Stimulated activated CD4-positive, alpha-beta T cell treated with anti-CD3 and anti-CD28 coated beads, Interleukin-15, amount 100 ng/mL, for 24 hours (primary cell): ENCODE data around the gene YPEL1.
"Not testable (repeated sequence)": the region's sequence is repeated elsewhere in the genome, so short reads cannot be mapped to it uniquely, and the experiment has no call there.

Experiments used
- DNase-seq: peaks from one replicate; pipeline ENCODE4 v3.0.0-alpha.2; 2020

YPEL1 gene

DNA sequence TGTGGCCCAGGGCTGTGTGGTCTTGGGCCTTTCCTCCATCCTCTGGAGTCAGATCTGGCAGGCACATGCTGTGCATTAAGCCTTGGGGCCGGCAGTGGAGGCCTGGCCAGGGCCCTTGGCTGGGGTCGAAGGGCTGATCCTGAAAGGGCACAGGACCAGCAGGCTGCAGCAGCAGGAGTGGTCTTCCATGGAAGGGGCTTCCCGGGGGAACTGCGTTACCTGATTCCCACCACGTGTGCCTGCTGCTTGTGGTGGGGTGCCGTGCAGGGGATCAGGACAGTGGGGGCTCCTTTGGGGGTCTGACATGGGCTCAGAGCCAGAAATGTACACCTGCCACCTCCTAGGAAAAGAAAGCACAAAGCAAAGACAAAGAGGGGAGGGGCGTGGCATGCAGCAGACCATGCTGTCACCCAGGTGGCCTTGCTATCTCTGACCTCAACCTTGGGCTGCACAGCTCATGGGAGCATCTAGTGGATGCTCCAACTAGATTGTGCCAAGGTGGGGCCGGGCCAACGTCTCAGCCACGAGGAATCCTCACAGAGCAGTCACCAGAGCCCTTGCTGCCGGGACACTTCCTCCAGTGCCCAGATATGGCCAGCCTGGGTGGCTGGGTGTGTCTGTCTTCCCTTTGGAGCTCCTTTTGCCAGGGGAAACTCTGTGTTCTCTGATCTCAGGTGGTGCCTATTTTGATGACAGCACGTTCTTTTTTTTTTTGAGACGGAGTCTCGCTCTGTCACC, 17.9 kb upstream of the YPEL1 start:
- DNase-seq: no peak

DNA sequence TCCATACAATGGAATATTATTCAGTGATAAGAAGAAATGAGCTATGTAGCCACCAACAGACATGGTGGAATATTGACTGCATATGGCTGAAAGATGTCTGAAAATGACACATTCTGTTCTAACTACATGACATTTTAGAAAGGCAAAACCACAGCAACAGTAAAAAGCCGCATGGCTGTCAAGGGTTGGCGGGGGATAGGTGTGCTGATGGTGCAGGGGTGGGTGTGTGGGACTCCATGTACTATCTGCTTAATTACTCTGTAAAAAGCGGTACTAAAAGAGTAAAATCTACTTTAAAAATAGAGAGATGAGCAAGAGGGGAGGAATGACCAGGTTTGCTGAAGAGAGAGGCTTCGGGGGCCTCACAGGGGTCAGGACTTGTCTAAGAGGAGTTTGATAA, 16.7 kb upstream of the YPEL1 start:
- DNase-seq: no peak

DNA sequence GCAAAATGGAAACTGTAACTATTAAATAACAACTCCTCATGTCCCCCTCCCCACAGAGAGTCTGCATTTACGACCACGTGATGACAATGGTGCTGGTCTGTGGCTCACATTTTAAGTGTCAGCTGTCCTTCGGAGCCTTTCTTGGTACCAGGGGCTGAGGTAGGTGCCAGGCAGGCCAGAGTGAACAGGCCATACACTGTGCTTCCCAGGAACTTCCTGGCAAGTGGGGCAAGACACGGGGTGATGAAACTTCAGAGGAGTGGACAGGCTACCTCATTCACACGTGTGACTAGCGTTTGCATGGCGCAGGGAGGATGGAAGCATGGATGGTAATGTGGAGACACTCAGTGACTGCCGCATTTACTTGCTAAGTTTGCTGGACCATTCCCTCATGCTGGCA, 10.4 kb upstream of the YPEL1 start:
- no peak for DNase-seq

DNA sequence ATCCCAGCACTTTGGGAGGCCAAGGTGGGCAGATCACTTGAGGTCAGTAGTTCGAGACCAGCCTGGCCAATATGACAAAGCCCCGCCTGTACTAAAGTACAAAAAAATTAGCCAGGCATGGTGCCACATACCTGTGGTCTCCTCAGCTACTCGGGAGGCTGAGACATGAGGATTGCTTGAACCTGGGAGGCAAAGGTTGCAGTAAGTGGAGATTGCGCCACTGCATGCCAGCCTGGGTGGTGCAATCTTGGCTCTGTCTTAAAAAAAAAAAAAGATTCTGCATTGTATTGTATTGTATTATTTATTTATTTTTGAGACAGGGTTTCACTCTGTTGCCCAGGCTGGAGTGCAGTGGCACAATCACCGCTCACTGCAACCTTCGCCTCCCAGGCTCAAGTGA, 9.3 kb upstream of the YPEL1 start:
- not testable (repeated sequence) for DNase-seq

DNA sequence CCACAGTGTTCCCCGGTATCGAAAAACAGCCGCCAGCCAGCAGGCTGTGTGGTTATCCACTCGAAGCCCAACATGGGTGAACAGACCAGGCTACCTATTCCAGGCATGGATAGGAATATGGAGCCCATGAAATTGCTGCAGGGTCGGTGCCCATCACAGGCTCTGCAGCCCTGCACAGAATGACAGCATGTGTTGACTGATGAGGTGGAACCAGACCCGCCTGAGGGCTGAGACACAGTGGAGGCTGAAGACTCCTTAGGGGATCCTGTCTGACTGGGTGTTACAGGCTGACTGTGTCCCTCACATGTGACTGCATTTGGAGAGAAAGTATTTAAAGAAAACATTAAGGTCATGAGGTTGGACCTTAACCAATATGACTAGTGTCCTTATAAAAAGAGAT, 6.2 kb upstream of the YPEL1 start:
- DNase-seq: no peak

DNA sequence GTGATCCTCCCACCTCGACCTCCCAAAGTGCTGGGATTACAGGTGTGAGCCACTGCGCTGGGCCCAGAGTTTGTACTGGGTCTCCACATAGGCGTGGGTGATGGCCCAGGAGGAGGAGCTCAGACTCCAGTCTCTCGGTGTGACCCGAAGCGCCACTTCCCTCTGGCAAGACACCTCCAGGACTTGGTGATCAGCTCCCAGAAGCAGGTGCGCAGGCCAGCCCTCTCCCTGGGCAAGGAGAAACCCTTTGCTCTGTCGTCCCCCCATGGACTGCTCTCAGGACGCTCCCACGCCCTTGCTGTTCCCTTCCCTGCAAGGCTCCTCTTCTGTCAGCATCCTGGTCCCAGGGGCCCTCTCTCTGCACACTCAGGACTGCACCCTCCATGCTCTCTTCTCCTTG, 5.5 kb upstream of the YPEL1 start:
- no peak for DNase-seq

DNA sequence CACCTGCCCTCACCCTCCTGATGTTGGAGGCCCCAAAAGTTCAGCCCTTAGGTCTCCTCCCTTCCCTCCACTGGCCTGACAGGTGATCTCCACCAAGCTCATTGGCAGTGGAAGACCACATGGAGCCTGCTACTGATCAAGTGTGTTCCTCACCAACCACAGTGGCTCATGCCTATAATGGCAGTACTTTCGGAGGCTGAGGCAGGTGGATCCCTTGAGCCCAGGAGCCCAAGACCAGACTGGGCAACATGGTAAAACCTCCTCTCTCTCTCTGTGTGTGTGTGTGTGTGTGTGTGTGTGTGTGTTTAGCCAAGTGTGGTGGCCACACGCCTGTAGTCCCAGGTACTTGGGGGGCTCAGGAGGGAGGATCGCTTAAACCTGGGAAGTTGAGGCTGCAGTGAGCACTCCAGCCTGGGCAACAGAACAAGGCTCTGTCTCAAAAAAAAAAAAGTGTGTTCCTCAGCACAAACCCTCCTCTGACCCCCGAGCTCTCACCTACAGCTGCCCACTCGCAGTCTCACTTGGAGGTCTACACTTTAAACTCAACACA, 4.3 kb upstream of the YPEL1 start:
- no peak for DNase-seq

DNA sequence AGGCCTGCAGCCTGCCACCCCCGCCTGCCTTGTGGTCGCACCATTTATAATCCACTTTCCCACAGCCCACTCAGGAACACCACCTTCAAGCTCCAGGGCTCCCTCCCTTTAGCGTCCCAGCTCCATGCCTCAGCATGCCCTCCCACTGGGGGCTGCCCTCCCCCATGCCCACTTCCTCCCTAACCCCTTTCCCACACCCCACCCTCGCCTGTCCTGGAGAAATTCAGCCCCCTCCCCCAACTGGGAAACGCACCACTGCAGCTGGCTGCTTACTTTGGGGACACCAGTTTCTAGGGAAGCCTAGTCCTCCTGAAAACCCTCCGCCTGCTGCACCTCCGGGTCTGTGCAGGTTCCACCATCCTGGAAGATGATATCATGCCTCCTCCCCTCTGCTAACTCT, 3.4 kb upstream of the YPEL1 start:
- DNase-seq: no peak

DNA sequence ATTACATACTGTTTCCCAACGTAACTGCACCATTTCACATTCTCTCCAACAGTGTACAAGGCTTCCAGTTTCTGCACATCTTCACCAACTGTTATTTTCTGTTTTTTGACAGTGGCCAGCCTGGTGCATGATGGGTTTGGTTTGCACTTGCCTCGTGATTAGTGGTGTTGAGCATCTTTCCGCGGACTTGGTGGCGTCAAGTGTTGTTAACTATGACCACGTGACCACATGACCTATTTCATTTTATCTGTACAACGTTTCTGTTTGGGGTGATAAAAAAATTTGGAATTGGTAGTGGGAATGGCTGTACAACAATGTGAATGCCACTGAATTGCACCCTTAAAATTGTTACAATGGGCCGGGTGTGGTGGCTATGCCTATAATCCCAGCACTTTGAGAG, 2.5 kb upstream of the YPEL1 start:
- DNase-seq: no peak

DNA sequence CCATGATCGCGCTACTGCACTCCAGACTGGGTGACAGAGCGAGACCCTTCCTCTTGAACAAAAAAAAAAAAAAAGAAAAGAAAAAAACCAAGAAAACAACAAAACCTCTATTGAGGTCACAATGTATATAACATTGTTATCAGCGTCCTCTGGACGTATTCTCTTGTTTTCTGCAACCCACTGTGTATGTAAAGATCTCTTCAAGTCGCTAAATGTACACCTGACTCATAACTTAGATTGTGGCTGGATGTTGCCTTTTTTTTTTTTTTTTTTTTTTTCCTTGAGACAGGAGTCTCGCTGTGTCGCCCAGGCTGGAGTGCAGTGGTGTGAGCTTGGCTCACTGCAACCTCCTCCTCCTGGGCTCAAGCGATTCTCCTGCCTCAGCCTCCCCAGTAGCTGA, 1.4 kb upstream of the YPEL1 start:
- DNase-seq: no peak

DNA sequence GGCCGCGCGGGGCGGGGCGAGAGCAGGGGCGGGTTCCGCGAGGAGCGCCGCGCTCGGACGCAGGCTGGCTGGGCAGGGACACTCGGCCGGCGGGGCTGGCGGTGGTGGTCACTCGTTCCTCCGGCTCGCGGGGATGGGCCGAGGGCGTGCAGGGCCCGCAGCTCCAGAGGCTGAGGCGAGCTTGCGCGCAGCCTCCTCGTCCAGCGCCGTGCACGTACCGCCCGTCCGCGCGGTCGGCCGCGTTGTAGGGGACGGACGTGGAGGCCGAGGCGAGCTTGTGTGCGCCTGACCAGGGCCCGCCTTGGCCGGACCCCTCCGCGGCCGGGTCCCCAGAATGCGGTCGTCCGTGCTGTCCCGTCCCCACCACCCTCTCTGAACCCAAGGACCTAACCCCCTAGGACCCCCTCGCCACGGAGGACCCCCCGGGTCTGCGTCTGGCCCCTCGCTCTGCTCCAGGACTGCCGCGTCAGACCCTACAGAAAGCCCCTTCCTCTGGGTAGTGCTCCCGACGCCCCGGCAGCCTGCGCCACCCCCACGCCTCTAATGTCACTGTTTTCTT, 569 bp upstream of the YPEL1 start:
- DNase-seq: no peak

DNA sequence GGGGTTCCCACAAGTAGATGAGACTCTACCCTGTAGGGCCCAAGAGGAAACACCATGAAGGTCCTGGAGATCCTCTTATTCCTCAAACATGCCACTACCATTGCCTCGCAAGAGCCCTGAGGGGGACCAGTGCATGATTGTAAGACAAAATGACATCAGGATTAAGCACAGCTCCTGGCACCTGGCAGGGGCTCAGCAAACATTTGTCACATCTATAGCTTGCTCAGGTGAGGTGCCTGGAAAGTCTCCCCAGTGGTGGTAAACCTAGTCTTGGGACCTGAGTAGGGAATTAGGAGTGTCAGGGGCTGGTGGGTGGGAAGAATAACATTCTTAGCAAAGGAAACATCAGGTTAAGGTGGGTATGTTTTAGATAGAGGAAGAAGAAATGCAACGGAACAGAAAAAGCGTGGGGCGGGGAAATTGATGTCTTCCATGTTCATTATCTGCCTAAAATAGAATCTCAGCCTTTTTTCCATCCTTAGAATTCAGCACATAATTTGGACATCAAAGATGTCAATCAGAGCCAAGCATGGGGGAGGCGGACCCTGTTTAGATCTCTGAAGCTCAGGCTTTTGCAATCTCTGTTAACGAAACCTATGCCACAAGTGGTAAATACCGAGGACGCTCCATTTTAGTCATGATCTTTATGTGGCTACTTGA, 924 bp downstream of the YPEL1 start:
- no peak for DNase-seq

DNA sequence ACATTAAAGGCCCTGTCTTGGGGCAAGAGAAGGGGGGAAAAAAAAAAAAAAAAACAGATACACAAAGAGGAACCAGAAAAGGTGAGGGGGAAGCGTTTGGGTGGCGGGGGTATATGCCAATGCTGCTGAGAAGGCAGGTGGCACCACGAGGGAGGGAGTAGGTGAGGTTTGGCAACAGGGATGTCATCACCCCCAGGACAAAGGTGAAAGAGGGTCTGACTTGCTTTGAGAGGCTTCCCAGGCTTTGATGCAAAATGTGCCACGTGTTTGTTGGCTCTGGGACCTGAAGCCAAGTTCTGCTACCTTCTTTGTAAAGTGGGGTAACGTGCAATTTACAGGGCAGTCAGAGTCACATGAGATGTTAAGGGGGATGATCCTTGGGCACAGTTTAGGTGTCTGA, 4.1 kb downstream of the YPEL1 start:
- no peak for DNase-seq

DNA sequence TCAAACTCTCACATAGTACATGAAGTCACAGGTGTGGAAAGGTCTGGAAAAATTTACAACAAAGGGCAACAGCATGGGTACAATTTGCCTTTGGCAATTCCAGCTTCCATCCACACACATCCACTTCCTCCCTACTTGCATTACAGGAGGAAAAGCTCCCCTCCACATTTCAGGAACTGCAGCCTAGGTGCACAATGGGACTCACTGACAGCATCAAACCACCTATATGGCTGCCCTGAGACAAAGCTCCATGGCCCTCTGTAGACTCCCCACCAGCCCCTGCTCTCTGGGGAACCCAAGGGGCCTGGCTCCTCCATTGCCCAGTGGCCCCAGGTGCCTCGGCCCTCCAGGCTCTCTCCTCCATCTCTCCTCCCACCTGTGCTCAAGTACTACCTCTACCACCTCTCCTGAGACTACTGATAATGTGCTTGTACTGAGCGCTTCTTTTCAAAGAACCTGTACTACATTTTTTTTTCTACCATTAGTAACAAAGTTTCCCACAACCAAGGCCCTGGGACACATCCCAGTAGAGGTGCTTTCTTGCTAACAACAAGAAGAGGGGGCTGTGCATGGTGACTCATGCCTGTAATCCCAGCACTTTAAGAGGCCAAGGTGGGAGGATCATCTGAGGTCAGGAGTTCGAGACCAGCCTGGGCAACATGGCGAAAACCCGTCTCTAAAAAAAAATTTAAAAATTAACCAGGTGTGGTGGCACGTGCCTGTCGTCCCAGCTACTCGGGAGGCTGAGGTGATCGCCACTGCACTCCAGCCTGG, 4.9 kb downstream of the YPEL1 start:
- no peak for DNase-seq

DNA sequence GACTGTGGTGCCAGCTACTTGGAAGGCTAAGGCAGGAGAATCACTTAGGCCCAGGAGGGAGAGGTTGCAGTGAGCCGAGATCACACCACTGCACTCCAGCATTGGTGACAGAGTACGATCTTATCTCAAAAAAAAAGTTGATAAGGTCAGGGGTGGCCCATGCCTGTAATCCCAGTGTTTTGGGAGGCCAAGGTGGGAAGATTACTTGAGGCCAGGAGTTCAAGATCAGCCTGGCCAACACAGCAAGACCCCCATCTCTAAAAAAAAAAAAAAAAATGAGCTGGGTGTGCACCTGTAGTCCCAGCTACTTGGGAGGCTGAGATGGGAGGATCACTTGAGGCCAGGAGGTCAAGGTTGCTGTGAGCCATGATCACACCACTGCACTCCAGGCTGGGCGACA, 6.4 kb downstream of the YPEL1 start:
- not testable (repeated sequence) for DNase-seq

DNA sequence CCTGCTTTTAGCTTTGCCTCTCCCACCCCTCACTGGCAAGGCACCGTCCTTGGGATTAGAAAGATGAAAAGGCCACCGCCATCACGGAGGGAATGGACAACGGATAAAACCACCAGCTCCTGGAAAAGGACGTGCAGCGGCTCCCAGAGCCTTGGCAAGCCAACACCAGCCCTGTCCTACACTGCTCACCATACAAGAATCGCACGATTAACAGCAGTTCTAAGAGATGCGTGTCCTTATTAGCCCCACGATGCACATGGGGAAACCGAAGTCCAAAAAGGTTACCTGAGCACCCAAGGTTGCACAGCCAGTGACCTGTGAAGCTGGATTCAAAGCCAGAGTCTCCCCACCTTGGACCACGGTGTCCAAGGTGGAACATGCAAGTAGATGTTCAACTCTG, 7.3 kb downstream of the YPEL1 start:
- DNase-seq: no peak

DNA sequence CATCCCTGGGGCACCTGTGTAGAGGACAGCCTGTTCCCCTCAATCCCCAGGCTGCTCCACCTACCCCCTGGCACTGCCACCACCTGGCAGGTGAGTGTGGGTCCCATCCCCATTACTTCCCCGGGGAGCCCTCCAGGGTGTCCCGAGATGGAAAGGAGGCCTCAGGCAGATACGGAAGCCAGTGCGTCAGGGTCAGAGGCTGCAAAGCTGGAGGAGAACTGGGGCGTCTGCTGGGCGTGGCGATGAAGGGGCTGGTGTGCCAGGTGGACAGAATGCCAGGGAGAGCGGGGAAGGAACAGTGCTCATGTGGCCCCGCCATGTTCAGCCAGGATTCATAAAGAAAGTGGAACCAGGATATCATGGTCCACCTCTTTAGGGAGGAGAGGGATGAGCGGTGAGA, 7.8 kb downstream of the YPEL1 start:
- no peak for DNase-seq

DNA sequence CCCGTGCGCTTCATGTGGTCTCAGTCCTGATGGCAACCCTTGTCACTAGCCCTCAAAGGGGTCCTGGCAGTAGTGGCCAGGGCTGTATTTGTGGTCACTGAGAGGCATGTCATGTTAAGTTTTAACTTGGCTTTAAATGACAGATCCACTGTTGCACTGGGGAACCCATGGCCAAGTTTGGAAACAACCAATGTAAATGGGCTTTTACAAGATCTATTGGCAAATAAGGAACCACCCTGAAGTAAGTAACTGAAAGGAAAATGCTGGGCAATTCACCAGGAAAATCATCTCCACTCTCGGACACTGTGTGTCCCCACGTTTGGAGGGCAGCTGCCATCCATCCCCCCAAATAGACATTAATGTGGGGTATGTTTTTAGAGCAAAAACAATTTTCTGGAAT, 8.4 kb downstream of the YPEL1 start:
- DNase-seq: no peak

DNA sequence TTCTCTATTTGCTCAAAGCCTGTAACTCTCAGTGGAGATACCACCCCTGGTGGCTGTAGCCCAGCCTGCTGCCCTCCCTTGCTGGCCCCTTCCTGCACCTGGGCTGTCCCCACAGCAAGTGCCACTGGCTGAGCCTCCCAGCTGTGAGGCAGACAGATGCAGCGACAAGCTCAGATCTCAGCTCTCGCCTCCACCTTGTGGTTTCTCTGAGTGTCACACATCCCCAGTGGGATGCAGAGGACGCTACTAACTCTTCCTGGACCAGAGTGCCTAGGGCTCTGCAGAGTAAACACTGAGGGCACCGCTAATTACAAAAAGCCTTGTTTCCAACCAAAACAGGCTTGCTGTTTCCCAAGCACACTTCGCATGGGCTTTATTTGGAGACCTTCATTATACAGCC, 8.9 kb downstream of the YPEL1 start:
- DNase-seq: peak; percentile 46

DNA sequence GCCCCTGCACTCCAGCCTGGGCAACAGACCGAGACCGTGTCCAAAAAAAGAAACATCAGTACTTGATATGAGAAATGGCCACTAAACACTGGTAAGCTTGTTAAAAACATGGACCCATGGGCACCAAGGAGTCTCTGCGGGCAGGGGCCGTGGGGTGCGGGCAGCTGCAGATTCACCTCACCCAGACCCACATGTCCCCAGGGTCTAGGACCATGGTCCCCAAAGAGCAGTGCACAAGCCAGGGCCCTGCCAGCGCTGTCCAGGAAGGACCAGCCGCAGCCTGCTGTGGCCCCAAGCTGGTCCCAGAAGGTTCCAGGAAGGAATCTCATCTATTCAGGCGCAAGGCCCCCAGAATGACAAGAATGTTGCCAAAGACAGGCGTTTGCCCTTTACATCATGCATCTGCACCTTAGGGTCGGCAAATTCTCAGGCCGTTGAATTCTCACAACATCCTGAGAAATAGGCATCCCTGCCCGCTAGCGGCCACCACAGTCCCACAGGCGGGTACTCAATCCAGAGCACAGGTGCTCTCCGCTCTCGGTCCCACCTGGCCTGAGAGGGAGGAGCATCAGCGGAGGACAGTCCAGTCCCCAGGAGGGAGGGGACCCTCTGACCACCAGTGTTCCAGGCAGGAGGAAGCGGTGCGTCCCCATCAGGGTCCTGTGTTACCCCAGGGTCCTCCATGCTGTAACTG, 9.5 kb downstream of the YPEL1 start:
- no peak for DNase-seq

DNA sequence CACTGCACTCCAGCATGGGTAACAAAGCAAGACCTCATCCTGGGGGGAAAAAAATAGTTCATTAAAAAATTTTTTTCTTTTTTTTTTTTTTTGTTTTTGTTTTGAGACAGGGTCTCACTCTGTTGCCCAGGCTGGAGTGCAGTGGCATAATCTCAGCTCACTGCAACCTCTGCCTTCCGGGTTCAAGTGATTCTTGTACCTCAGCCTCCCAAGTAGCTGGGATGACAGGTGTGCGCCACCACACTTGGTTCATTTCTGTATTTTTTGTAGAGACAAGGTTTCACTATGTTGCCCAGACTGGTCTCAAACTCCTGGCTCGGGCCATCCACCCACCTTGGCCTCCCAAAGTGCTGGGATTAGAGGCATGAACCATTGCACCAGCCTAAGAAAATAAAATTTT, 11.1 kb downstream of the YPEL1 start:
- not testable (repeated sequence) for DNase-seq

DNA sequence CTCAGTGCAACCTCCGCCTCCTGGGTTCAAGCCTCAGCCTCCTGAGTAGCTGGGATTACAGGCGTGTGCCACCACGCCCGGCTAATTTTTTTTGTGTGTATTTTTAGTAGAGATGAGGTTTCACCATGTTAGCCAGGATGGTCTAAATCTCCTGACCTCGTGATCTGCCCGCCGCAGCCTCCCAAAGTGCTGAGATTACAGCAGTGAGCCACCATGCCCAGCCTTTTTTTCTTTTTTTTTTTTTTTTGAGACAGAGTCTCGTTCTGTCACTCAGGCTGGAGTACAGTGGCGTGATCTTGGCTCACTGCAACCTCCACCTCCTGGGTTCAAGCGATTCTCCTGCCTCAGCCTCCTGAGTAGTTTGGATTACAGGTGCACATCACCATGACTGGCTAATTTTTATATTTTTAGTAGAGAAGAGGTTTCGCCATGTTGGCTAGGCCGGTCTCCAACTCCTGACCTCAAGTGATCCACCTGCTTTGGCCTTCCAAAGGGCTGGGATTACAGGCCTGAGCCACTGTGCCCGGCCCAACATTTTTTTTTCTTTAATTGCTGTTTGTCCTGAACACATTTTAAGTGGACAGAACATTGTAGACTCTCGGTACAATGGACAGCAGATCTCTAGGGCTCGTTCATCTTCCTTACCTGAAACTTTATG, 14.3 kb downstream of the YPEL1 start:
- not testable (repeated sequence) for DNase-seq
